ENCODE data around the gene FCHSD2. TPM values are rescaled to one million over a fixed set of nuclear protein-coding genes. Genes with fewer than 3 reads are reported as not detected.

Gene FCHSD2
- total and polyA plus RNA-seq, 2 of the 8 experiments (the other 6 are each of a cell fraction or from before 2014, with no cell fraction given) = 4.1 to 7.8 TPM

DNA sequence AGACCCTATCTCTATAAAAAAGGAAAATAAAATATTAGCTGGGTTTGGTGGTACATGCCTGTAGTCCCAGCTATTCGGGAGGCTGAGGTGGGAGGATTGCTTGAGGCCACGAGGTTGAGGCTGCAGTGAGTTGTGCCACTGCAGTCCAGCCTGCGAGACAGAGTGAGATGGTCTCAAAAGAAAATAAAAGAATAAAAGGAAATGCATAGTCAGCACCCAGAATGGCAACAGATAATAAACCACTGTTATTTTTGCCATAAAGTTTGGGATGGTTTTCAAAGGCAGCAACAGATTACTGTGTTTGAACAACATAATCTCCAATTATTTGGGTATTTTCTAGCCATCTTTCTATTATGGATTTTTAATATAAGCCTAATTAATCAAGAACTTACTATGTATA lies 266.0 kb downstream of the FCHSD2 start:
- Histone ChIP-seq H3K4me1 (replicated peaks in 1 of 4; ENCODE audit: control insufficient read depth in 3 of 4, insufficient read depth in 4 of 4, low read length in 3 of 4) (no peaks in the 10 kb centered on the region), H3K9me3 (ENCODE audit: insufficient read depth in 2 of 2, low read depth in 1 of 2, low read length in 1 of 2) (no peaks in the 10 kb centered on the region), H3K27ac (ENCODE audit: low read depth, low read length) (no peak overlapping the region), H3K27me3 (replicated peaks in 1 of 4; ENCODE audit: control insufficient read depth in 3 of 4, extremely low read depth in 1 of 4, insufficient read depth in 3 of 4, low read length in 3 of 4) (no peaks in the 10 kb centered on the region), H3K23me2 (ENCODE audit: low read depth, low read length) (no peaks in the 10 kb centered on the region), H4K5ac (ENCODE audit: insufficient read length, low read depth, low read length) (no peak overlapping the region), H2AK5ac (ENCODE audit: low read depth, low read length) (no peak overlapping the region), H3K56ac (replicated peaks; ENCODE audit: insufficient read length, low read depth, low read length) (no peak overlapping the region), H2BK12ac (ENCODE audit: low read depth, low read length) (no peak overlapping the region), H4K20me1 (replicated peaks in 1 of 2; ENCODE audit: control insufficient read depth in 1 of 2, insufficient read depth in 2 of 2, low read length in 2 of 2) (no peaks in the 10 kb centered on the region), H2BK5ac (ENCODE audit: low read depth, low read length) (no peak overlapping the region), H3K79me2 (ENCODE audit: control insufficient read depth in 1 of 2, insufficient read depth in 2 of 2, low read length in 2 of 2) (no peaks in the 10 kb centered on the region), H3K9ac (replicated peaks in 1 of 4; ENCODE audit: extremely low read depth in 1 of 4, low read depth in 3 of 4, low read length in 3 of 4) (no peak overlapping the region), H2BK20ac (ENCODE audit: low read length) (no peak overlapping the region), H2BK120ac (replicated peaks; ENCODE audit: low read depth, low read length) (no peak overlapping the region), H3K4me3 (ENCODE audit: extremely low read depth in 1 of 4, insufficient read depth in 2 of 4, low read depth in 3 of 4, low read length in 4 of 4) (no peak overlapping the region), H3K4ac (replicated peaks; ENCODE audit: insufficient read length, low read depth, low read length) (no peak overlapping the region), H4K8ac (ENCODE audit: extremely low read depth, insufficient read depth, low read length) (no peak overlapping the region), H2AFZ (ENCODE audit: low read length) (no peak overlapping the region), H3K79me1 (ENCODE audit: low read depth, low read length) (no peaks in the 10 kb centered on the region), H3K36me3 (ENCODE audit: control insufficient read depth in 2 of 4, insufficient read depth in 4 of 4, low read length in 3 of 4) (no peaks in the 10 kb centered on the region), H3K4me2 (ENCODE audit: insufficient read depth in 1 of 2, low read depth in 2 of 2, low read length in 2 of 2) (no peak overlapping the region), H2BK15ac (ENCODE audit: low read length) (no peak overlapping the region), H4K91ac (replicated peaks; ENCODE audit: insufficient read length, low read length) (no peak overlapping the region), H3K14ac (ENCODE audit: insufficient read length) (no peak overlapping the region), H3K18ac (ENCODE audit: extremely low read depth, low read length) (no peak overlapping the region), H3K23ac (ENCODE audit: insufficient read length) (no peak overlapping the region)
- no peak for FAIRE-seq
- CTCF ChIA-PET (ENCODE audit: partially characterized antibody) = interaction anchor here (2.7 kb wide), 1 partner anchor 12 kb away, joined by 8 read pairs; no protein-coding TSS in a partner anchor
- WGBS, 2 experiments (ENCODE audit: extremely low coverage in 1 of 2, insufficient coverage in 1 of 2, insufficient read length in 1 of 2, insufficient replicate concordance in 2 of 2, low coverage in 1 of 2, low lambda C conversion rate in 2 of 2, missing lambda C conversion rate in 1 of 2) = 83% methylated on average over 3 of the region's 3 CpGs; no CpG with 5 or more reads in 1 of the 2 experiments
- no peak for TF ChIP-seq NANOG (IDR thresholded peaks at IDR 0.05; ENCODE audit: insufficient read depth, low read depth, low read length, poor library complexity, severe bottlenecking)
- TF ChIP-seq, protein P1, sequence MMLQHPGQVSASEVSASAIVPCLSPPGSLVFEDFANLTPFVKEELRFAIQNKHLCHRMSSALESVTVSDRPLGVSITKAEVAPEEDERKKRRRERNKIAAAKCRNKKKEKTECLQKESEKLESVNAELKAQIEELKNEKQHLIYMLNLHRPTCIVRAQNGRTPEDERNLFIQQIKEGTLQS (IDR thresholded peaks at IDR 0.05; ENCODE audit: insufficient read depth, low read depth, low read length) = no peak
- no peak for TF ChIP-seq ASH2L (IDR thresholded peaks at IDR 0.05; ENCODE audit: low read length)
- TF ChIP-seq SRF (IDR thresholded peaks at IDR 0.05; ENCODE audit: low read depth, low read length) = no peak
- TF ChIP-seq, protein P2, sequence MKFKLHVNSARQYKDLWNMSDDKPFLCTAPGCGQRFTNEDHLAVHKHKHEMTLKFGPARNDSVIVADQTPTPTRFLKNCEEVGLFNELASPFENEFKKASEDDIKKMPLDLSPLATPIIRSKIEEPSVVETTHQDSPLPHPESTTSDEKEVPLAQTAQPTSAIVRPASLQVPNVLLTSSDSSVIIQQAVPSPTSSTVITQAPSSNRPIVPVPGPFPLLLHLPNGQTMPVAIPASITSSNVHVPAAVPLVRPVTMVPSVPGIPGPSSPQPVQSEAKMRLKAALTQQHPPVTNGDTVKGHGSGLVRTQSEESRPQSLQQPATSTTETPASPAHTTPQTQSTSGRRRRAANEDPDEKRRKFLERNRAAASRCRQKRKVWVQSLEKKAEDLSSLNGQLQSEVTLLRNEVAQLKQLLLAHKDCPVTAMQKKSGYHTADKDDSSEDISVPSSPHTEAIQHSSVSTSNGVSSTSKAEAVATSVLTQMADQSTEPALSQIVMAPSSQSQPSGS (IDR thresholded peaks at IDR 0.05; ENCODE audit: low read length) = no peak
- TF ChIP-seq POLR2AphosphoS5 (IDR thresholded peaks at IDR 0.05; ENCODE audit: low read depth, low read length) = no peak
- TF ChIP-seq NRF1 (IDR thresholded peaks at IDR 0.05; ENCODE audit: low read depth, low read length) = no peak
- no peak for TF ChIP-seq JUN (IDR thresholded peaks at IDR 0.05; ENCODE audit: low read depth, low read length)
- TF ChIP-seq TCF12 (IDR thresholded peaks at IDR 0.05; ENCODE audit: low read depth, low read length) = no peak
- TF ChIP-seq CBX8 (IDR thresholded peaks at IDR 0.05; ENCODE audit: borderline replicate concordance, low read depth, low read length) = no peak
- no peak for TF ChIP-seq EZH2 (IDR thresholded peaks at IDR 0.05; ENCODE audit: low read depth, low read length, severe bottlenecking)
- TF ChIP-seq SUZ12 (IDR thresholded peaks at IDR 0.05; ENCODE audit: low read length) = no peak
- TF ChIP-seq RFX5 (IDR thresholded peaks at IDR 0.05; ENCODE audit: borderline replicate concordance, low read depth, low read length) = no peak
- no peak for DNase-seq (ENCODE audit: low read depth in 1 of 2, low spot score in 2 of 2)
- POLR2A ChIA-PET (ENCODE audit: partially characterized antibody) = no interaction called here
